Peyer's patch (tissue), 4 donors: ENCODE results near the gene RNF220.

Experiments used
- CTCF ChIP-seq, 6 experiments: fragments of 450-650 bp in 4 of 6; fragments of 200-600 bp in 2 of 6; sonication (generic) in 1 of 6; IDR thresholded peaks; one replicate each; pipeline ENCODE4 v1.5.1; 2017 to 2019; ENCODE audit warnings: antibody characterized with exemption in 6 of 6, mild to moderate bottlenecking in 3 of 6, moderate library complexity in 1 of 6
- POLR2A ChIP-seq, 2 donors: fragments of 450-650 bp; IDR thresholded peaks; one replicate each; pipeline ENCODE4 v1.5.1; 2017; ENCODE audit warnings: antibody characterized with exemption in 2 of 2, mild to moderate bottlenecking in 2 of 2, moderate library complexity in 2 of 2

- TF ChIP-seq CTCF (IDR thresholded peaks at IDR 0.05), result no peak
- no peak for TF ChIP-seq POLR2A (IDR thresholded peaks at IDR 0.05)
These were observed 201.0 kb downstream of the RNF220 start for GRCh38 chr1:44605914-44606615.
